ENCODE measurements around the gene TNNT2. TPM values are rescaled to one million over a fixed set of nuclear protein-coding genes. Genes with fewer than 3 reads are reported as not detected.

Gene TNNT2
- total RNA-seq, 1 donor from 2014 or later: not detected

- no peak for DNase-seq (ENCODE audit: low read depth in 2 of 2)
These were observed 1.3 kb upstream of the TNNT2 start for GRCh38 chr1:201378804-201379203.

GRCh38 chr1:201376464-201377374, 761 bp downstream of the TNNT2 start:
- DNase-seq (ENCODE audit: low read depth in 2 of 2): peak; percentile 39 to 45

- DNase-seq (ENCODE audit: low read depth in 2 of 2): no peak
These were observed 1.4 kb downstream of the TNNT2 start for GRCh38 chr1:201376107-201376463.

GRCh38 chr1:201375169-201375568, 2.3 kb downstream of the TNNT2 start:
- DNase-seq (ENCODE audit: low read depth in 2 of 2): no peak

GRCh38 chr1:201374364-201374763, 3.1 kb downstream of the TNNT2 start:
- no peak for DNase-seq (ENCODE audit: low read depth in 2 of 2)

DNA sequence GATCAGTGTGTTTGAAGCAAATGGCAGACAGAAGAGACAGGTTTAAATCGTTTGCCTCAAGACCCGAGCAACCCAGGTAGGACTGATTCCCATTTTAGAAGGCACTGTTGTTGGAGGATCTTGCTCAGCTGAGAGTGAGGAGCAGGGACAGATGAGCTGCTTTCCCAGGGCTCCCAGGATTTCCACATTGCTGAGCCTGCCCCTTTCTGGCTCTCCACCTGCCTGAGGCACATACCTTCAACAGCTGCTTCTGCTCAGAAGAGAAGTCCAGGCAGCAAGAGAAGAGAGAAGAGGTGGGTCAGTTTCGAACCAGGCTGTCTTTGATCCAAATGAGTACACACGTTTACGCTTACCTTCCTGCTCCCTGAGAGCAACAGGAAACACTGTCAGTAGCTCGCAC, 5.7 kb downstream of the TNNT2 start:
- DNase-seq (ENCODE audit: low read depth in 2 of 2): no peak

DNA sequence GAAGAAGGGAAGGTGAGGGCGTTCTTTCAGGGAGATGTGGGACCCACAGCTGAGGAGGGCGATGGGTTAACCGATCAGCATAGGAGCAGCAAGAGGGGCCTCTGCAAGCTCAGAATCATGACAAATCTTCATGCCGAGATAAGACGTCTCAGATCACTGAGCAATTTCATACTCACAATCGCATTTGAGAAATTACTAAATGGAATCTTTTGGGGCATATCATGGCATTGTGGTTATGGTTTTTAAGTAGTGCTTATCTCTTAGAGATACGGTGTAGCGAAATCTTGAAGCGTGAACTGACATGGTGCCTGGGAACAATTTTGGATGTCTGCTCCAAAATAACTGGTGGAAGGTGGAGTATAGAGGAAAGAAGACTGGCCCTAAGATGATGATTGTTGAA, 6.2 kb downstream of the TNNT2 start:
- DNase-seq (ENCODE audit: low read depth in 2 of 2): no peak

DNA sequence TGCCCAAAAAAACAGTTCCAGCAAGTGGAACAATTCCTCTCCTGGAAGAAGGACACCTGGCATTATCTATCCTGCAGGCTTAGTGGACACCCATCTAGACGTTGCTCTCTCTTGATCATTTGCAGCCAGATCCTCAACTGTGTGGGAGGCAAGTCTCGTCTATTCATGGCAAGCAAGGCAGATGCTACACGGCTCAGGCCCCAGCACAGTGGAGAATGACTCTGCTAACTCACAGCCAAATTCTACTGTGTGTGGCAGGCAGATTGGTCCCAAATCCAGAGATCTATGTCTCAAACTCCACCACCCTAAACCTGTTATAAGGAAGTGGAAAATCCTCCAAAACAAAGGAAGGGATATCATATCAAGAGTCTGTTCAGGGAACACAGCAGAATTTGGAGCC, 7.0 kb downstream of the TNNT2 start:
- no peak for DNase-seq (ENCODE audit: low read depth in 2 of 2)

DNA sequence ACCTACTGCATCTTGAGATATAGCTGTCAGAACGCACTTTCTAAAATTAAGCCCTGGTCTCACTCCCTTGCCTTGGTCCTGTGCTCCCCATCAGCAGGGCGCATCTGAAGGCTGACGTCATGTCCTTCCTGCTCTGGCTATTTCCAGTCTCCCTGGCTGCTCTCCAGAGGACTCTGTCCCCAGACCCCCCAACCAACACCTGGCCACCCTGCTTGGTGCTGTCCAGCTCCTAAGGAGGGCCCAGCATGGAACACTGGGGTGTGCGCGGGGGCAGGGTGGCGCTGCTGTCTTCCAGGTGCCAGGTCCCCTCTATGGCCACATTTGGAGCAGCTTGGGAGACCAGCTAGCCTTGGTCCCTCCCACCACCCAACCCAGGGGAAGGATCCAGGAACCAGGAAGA, 8.3 kb downstream of the TNNT2 start:
- DNase-seq (ENCODE audit: low read depth in 2 of 2): peak; percentile 19 to 28

GRCh38 chr1:201366696-201367095, 10.8 kb downstream of the TNNT2 start:
- DNase-seq (ENCODE audit: low read depth in 2 of 2): no peak

- DNase-seq (ENCODE audit: low read depth in 2 of 2): no peak
These were observed 12.2 kb downstream of the TNNT2 start for GRCh38 chr1:201365251-201365650.

GRCh38 chr1:201364808-201365105, 12.7 kb downstream of the TNNT2 start:
- no peak for DNase-seq (ENCODE audit: low read depth in 2 of 2)

GRCh38 chr1:201363467-201363866, 14.0 kb downstream of the TNNT2 start:
- no peak for DNase-seq (ENCODE audit: low read depth in 2 of 2)

GRCh38 chr1:201362906-201363305, 14.6 kb downstream of the TNNT2 start:
- DNase-seq (ENCODE audit: low read depth in 2 of 2): no peak

- DNase-seq (ENCODE audit: low read depth in 2 of 2): peak; percentile 43 to 72
These were observed 15.6 kb downstream of the TNNT2 start for GRCh38 chr1:201361652-201362504.

DNA sequence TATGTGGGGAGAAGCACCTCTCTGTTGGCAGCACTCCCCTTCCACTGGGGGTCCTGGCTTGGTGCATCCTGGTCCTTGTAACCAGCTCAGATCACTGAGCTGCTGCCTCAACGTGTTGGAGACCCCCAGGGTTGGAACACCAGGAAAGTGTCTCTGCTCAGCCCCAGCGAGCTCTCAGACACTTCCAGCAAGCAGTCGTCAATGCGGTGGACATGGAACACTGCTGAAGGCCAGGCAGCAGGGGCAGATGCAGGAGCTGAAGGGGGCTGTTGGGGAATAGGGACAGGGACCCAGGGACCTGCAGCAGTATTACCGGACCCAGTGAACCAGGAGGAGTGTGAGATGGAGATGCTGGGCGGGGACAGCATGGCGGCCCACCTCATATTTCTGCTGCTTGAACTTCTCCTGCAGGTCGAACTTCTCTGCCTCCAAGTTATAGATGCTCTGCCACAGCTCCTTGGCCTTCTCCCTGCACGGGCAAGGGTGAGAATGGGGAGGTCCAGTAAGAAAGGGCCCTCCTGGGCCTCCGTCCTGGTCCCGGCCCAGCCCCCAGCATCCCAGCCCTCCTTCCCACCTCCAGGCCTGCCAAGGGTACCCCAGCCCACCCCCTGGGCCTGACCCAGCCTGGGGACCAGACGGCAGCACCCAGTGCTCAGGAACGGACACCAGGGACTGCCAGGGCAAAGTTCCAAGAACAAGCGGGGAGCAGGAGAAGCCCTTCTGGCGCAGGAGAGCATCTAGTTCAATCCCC, 16.4 kb downstream of the TNNT2 start:
- no peak for DNase-seq (ENCODE audit: low read depth in 2 of 2)

DNA sequence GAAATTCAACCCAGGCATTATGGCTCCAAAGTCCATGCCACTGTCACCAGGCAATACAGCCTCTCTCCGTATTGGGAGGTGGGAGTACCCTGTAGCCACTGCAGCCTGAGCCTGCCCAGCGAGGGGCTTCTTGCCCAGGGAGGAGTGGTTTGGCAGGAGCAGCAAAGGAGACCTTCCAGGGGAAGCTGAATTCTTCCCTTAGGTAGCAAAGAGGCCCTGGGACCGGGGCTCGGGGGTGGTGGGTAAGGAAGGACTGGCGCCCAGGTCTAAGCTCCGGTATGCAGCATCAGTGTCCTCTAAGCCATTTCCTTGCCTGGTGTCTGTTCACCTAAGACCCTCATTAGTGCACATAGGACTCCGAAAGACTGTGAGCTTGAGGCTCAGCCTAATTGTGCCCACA, 17.0 kb downstream of the TNNT2 start:
- no peak for DNase-seq (ENCODE audit: low read depth in 2 of 2)

- DNase-seq (ENCODE audit: low read depth in 2 of 2): no peak
These were observed 17.6 kb downstream of the TNNT2 start for GRCh38 chr1:201359873-201360210.

GRCh38 chr1:201359031-201359872, 18.2 kb downstream of the TNNT2 start:
- no peak for DNase-seq (ENCODE audit: low read depth in 2 of 2)

- peak; percentile 40 to 50 for DNase-seq (ENCODE audit: low read depth in 2 of 2)
These were observed 18.9 kb downstream of the TNNT2 start for GRCh38 chr1:201358596-201358995.

DNA sequence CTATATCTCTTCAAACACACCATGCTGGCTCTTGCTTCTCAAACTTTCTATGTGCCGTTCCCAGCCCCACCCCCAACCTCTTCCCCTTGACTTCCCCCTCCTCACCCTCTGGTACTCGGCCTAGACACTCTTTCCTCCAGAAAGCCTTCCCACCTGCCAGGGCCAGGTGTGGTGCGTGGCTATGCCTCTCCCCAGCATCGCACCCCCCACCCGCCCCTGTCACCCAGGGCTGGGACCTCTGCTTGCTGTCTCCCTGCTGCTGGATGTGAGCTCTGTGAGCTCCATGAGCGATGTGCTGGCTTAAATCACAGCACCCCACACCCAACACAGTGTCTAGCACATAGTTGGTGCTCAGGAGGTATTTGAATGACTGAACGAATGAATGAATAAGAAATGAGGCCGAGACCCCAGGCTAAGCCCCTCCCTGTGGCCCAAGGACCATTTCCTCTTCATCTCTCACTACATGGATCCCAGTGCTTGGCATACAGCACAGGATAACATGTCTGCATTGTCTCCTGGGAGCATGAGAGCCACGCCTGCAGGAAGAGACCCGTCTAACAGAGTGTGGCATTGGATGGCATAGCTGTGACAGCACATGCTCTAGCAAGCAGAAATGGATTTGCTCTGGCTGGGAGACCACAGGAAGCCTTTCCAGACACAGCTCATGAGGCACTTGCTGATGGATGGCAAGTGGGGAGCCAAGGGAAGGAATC, 19.7 kb downstream of the TNNT2 start:
- no peak for DNase-seq (ENCODE audit: low read depth in 2 of 2)
